G401 (cell line): Measurements from ENCODE around the gene L3MBTL4. TPM values are rescaled to one million over a fixed set of nuclear protein-coding genes. Genes with fewer than 3 reads are reported as not detected.
"Not testable (repeated sequence)": the region's sequence is repeated elsewhere in the genome, so short reads cannot be mapped to it uniquely, and the experiment has no call there.

Experiments used
- DNase-seq: peaks from one replicate; pipeline ENCODE4 v3.0.0-alpha.2; 2015; ENCODE audit warnings: low spot score
- in situ Hi-C: cut with HindIII; loops from 2 replicates; pipeline ENCODE4 v1.10.0; 2016; ENCODE audit warnings: low sequenced_read_pairs, mixed read lengths
- total RNA-seq: library from RNA; depleted of rRNA; stranded (reverse); fragments of >200 nt; shearing (Covaris generic); gene quantifications from 2 replicates; pipeline ENCODE4 v1.2.3, GENCODE V29; 2014

Gene L3MBTL4
- total RNA-seq, 1 experiment from 2014 or later, result not detected

GRCh38 chr18:6409933-6410332, 4.8 kb downstream of the L3MBTL4 start:
- DNase-seq, result no peak

GRCh38 chr18:6408543-6408942, 6.2 kb downstream of the L3MBTL4 start:
- DNase-seq, in situ Hi-C loops: not testable (repeated sequence)

More at GRCh38 chr18:6409933-6410332, 4.8 kb downstream of the L3MBTL4 start:
- in situ Hi-C loops, result no loop called here

GRCh38 chr18:6406910-6407470, 7.7 kb downstream of the L3MBTL4 start:
- no peak for DNase-seq
- in situ Hi-C loops, result no loop called here

GRCh38 chr18:6406075-6406909, 8.4 kb downstream of the L3MBTL4 start:
- in situ Hi-C loops, result no loop called here
- no peak for DNase-seq

- no peak for DNase-seq
- in situ Hi-C loops, result no loop called here
Measured at GRCh38 chr18:6405237-6406074, 9.3 kb downstream of the L3MBTL4 start.

GRCh38 chr18:6404834-6405233, 9.9 kb downstream of the L3MBTL4 start:
- DNase-seq, result no peak
- in situ Hi-C loops, result no loop called here

GRCh38 chr18:6401687-6402086, 13.0 kb downstream of the L3MBTL4 start:
- DNase-seq, result no peak
- in situ Hi-C loops, result no loop called here

GRCh38 chr18:6399776-6400175, 14.9 kb downstream of the L3MBTL4 start:
- in situ Hi-C loops, result no loop called here
- no peak for DNase-seq

- in situ Hi-C loops, result no loop called here
- no peak for DNase-seq
Measured at GRCh38 chr18:6397931-6398566, 16.7 kb downstream of the L3MBTL4 start.

- no peak for DNase-seq
- in situ Hi-C loops, result no loop called here
Measured at GRCh38 chr18:6396847-6397246, 17.9 kb downstream of the L3MBTL4 start.

- in situ Hi-C loops, result no loop called here
- DNase-seq, result no peak
Measured at GRCh38 chr18:6396276-6396675, 18.4 kb downstream of the L3MBTL4 start.

- DNase-seq, result no peak
- in situ Hi-C loops, result no loop called here
Measured at GRCh38 chr18:6389005-6389404, 25.7 kb downstream of the L3MBTL4 start.

GRCh38 chr18:6382963-6383362, 31.7 kb downstream of the L3MBTL4 start:
- in situ Hi-C loops, result no loop called here
- DNase-seq, result no peak

GRCh38 chr18:6377473-6377872, 37.2 kb downstream of the L3MBTL4 start:
- DNase-seq, in situ Hi-C loops: not testable (repeated sequence)

- in situ Hi-C loops, result no loop called here
- no peak for DNase-seq
Measured at GRCh38 chr18:6376433-6377229, 38.1 kb downstream of the L3MBTL4 start.

GRCh38 chr18:6374935-6375529, 39.7 kb downstream of the L3MBTL4 start:
- in situ Hi-C loops, result no loop called here
- no peak for DNase-seq

GRCh38 chr18:6374340-6374739, 40.4 kb downstream of the L3MBTL4 start:
- in situ Hi-C loops, result no loop called here
- DNase-seq, result no peak

GRCh38 chr18:6373187-6373586, 41.5 kb downstream of the L3MBTL4 start:
- DNase-seq, result no peak
- in situ Hi-C loops, result no loop called here
